Endodermal cell (in vitro differentiated cells): ENCODE data around the gene ACADL. TPM values are rescaled to one million over a fixed set of nuclear protein-coding genes. Genes with fewer than 3 reads are reported as not detected.

Experiments used
- DNase-seq: peaks from one replicate; pipeline ENCODE4 v3.0.0-alpha.2; 2017
- H3K27ac ChIP-seq: 2 replicates; pipeline ENCODE4 v1.5.1; 2013; ENCODE audit warnings: mild to moderate bottlenecking, low read depth, low read length, moderate library complexity
- H3K27me3 ChIP-seq: 2 replicates; pipeline ENCODE4 v1.6.1; 2013; ENCODE audit warnings: mild to moderate bottlenecking, low read length, moderate library complexity; ENCODE audit not compliant: insufficient read depth, control insufficient read depth, poor library complexity, severe bottlenecking
- H3K36me3 ChIP-seq: 2 replicates; pipeline ENCODE4 v1.7.0; 2013; ENCODE audit warnings: mild to moderate bottlenecking, low read length, moderate library complexity; ENCODE audit not compliant: control insufficient read depth, insufficient read depth
- H3K4me1 ChIP-seq: one replicate; pipeline ENCODE4 v1.7.0; 2013; ENCODE audit warnings: low read length; ENCODE audit not compliant: control insufficient read depth, insufficient read depth
- H3K4me3 ChIP-seq: 2 replicates; pipeline ENCODE4 v1.5.1; 2013; ENCODE audit warnings: mild to moderate bottlenecking, low read length, moderate library complexity
- H3K9ac ChIP-seq: 2 replicates; pipeline ENCODE4 v1.6.1; 2013; ENCODE audit warnings: mild to moderate bottlenecking, low read length, moderate library complexity; ENCODE audit not compliant: poor library complexity, severe bottlenecking; ENCODE audit errors: extremely low read depth
- H3K9me3 ChIP-seq: 2 replicates; pipeline ENCODE4 v1.6.1; 2013; ENCODE audit warnings: mild to moderate bottlenecking, low read length, moderate library complexity; ENCODE audit not compliant: control insufficient read depth
- H3K27ac Mint-ChIP-seq: 2 replicates; pipeline ENCODE4 v1.8.0; 2020; ENCODE audit warnings: mixed read lengths
- H3K27me3 Mint-ChIP-seq: 2 replicates; pipeline ENCODE4 v1.8.0; 2021; ENCODE audit warnings: mild to moderate bottlenecking, mixed read lengths; ENCODE audit not compliant: insufficient read depth
- H3K36me3 Mint-ChIP-seq: 2 replicates; pipeline ENCODE4 v1.8.0; 2020; ENCODE audit warnings: low read depth, mixed read lengths
- H3K4me1 Mint-ChIP-seq: 2 replicates; pipeline ENCODE4 v1.8.0; 2020; ENCODE audit warnings: mixed read lengths
- H3K4me3 Mint-ChIP-seq: 2 replicates; pipeline ENCODE4 v1.8.0; 2020; ENCODE audit warnings: mild to moderate bottlenecking, moderate library complexity, mixed read lengths
- H3K9me3 Mint-ChIP-seq: 2 replicates; pipeline ENCODE4 v1.8.0; 2020; ENCODE audit warnings: mild to moderate bottlenecking, mixed read lengths
- WGBS, 2 experiments: methylation state at CpG; one replicate each; pipeline versions ENCODE4 v1.1.5 to v1.1.7; 2013; ENCODE audit warnings: missing lambda C conversion rate in 2 of 2, mixed read lengths in 1 of 2; ENCODE audit not compliant: insufficient coverage in 1 of 2, insufficient read length in 1 of 2; 5-methylcytosine and 5-hydroxymethylcytosine counted together
- total RNA-seq, 2 donors: library from RNA; stranded (reverse); fragmentation: NEBNext Ultra II Directional in 1 of 2; extraction: Animal tissue kit (Norgen Biotek cat#: 25700) in 1 of 2; gene quantifications; 2 replicates in 1 of 2; 3 replicates in 1 of 2; pipeline ENCODE4 v1.2.1, GENCODE V29; 2021
- TF ChIP-seq, protein P1 (sequence below): fragments of 200-600 bp; sonication (generic); conservative IDR thresholded peaks from 2 replicates; pipeline ENCODE4 v1.5.0; 2021; ENCODE audit warnings: antibody characterized with exemption, mild to moderate bottlenecking

Gene ACADL
- total RNA-seq, 2 donors from 2014 or later: 0.66 to 1.1 TPM

- peaks cover 2% of the 10 kb centered on the region for H3K4me1 ChIP-seq
- H3K4me3 Mint-ChIP-seq: peak overlapping the region; percentile 93
- H3K4me3 ChIP-seq: peak overlapping the region; percentile 96
- H3K36me3 Mint-ChIP-seq: no peaks in the 10 kb centered on the region
- H3K9me3 Mint-ChIP-seq: no peaks in the 10 kb centered on the region
- peaks cover 19% of the 10 kb centered on the region for H3K4me1 Mint-ChIP-seq
- no peaks in the 10 kb centered on the region for H3K27me3 ChIP-seq
- peak overlapping the region; percentile 98 for H3K27ac ChIP-seq
- DNase-seq: peak; percentile 99
- H3K27ac Mint-ChIP-seq: peak overlapping the region; percentile 99
- no peaks in the 10 kb centered on the region for H3K9me3 ChIP-seq
- no peaks in the 10 kb centered on the region for H3K27me3 Mint-ChIP-seq
- H3K36me3 ChIP-seq: no peaks in the 10 kb centered on the region
- TF ChIP-seq, protein P1, sequence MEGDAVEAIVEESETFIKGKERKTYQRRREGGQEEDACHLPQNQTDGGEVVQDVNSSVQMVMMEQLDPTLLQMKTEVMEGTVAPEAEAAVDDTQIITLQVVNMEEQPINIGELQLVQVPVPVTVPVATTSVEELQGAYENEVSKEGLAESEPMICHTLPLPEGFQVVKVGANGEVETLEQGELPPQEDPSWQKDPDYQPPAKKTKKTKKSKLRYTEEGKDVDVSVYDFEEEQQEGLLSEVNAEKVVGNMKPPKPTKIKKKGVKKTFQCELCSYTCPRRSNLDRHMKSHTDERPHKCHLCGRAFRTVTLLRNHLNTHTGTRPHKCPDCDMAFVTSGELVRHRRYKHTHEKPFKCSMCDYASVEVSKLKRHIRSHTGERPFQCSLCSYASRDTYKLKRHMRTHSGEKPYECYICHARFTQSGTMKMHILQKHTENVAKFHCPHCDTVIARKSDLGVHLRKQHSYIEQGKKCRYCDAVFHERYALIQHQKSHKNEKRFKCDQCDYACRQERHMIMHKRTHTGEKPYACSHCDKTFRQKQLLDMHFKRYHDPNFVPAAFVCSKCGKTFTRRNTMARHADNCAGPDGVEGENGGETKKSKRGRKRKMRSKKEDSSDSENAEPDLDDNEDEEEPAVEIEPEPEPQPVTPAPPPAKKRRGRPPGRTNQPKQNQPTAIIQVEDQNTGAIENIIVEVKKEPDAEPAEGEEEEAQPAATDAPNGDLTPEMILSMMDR: no peak
- peak overlapping the region; percentile 93 for H3K9ac ChIP-seq
- WGBS, 2 experiments: 0% methylated on average over 5 to 64 of the region's 64 CpGs
Observed at GRCh38 chr2:210170446-210171303, 54.6 kb downstream of the ACADL start.

DNA sequence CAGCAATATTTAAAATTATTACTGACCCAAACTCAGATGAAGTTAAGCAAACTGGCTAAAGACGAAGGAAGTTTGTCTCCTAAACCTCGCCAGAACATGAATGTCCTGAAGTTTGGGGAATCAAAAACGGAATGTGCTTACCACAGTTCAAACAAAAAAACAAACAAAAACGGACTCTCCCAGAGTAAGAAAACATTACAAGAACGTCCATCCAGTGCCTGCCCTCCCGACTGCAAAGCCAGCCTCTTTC lies 55.1 kb downstream of the ACADL start:
- Mint-ChIP-seq H3K4me3 (peak overlapping the region; percentile 93), H3K9me3 (no peaks in the 10 kb centered on the region), H3K27ac (peak overlapping the region; percentile 99), H3K36me3 (no peaks in the 10 kb centered on the region), H3K27me3 (no peaks in the 10 kb centered on the region), H3K4me1 (peaks cover 19% of the 10 kb centered on the region)
- Histone ChIP-seq H3K4me3 (peak overlapping the region; percentile 96), H3K27me3 (no peaks in the 10 kb centered on the region), H3K4me1 (peaks cover 2% of the 10 kb centered on the region), H3K9me3 (no peaks in the 10 kb centered on the region), H3K27ac (peak overlapping the region; percentile 98), H3K36me3 (no peaks in the 10 kb centered on the region), H3K9ac (peak overlapping the region; percentile 93)
- WGBS, 2 experiments: 0% methylated on average over 2 to 6 of the region's 6 CpGs
- TF ChIP-seq, protein P1: no peak
- DNase-seq: no peak

- Mint-ChIP-seq H3K9me3 (no peaks in the 10 kb centered on the region), H3K36me3 (no peaks in the 10 kb centered on the region), H3K4me3 (peak overlapping the region; percentile 93), H3K4me1 (peaks cover 19% of the 10 kb centered on the region), H3K27ac (peak overlapping the region; percentile 99), H3K27me3 (no peaks in the 10 kb centered on the region)
- Histone ChIP-seq H3K27ac (peak overlapping the region; percentile 98), H3K27me3 (no peaks in the 10 kb centered on the region), H3K4me3 (peak overlapping the region; percentile 96), H3K9ac (peak overlapping the region; percentile 93), H3K36me3 (no peaks in the 10 kb centered on the region), H3K4me1 (peaks cover 2% of the 10 kb centered on the region), H3K9me3 (no peaks in the 10 kb centered on the region)
- no peak for DNase-seq
- TF ChIP-seq, protein P1: no peak
- 14 to 45% methylated on average over 2 to 5 of the region's 6 CpGs for WGBS, 2 experiments
Observed at GRCh38 chr2:210169516-210170195, 55.6 kb downstream of the ACADL start.
